SK-N-SH treated with all-trans-retinoic acid at 6 μM for 48 hours (cell line): Measurements from ENCODE around the gene FNDC3A.

ENCODE experiments used
- ATAC-seq: fragments of 200-7000 bp; cut with Tn5 transposase; 3 replicates; pipeline ENCODE4 v1.9.1; 2020; ENCODE audit warnings: mild to moderate bottlenecking, moderate library complexity
- ARNTL ChIP-seq: fragments of 450-650 bp; formaldehyde crosslinking; IDR thresholded peaks from 2 replicates; pipeline ENCODE4 v1.5.0; 2020; ENCODE audit warnings: low read depth, mild to moderate bottlenecking, moderate library complexity, borderline replicate concordance
- BACH2 ChIP-seq: fragments of 250-450 bp; sonication (Bioruptor Pico); IDR thresholded peaks from 2 replicates; pipeline ENCODE4 v1.9.0; 2021; ENCODE audit warnings: mild to moderate bottlenecking, borderline replicate concordance
- CREB5 ChIP-seq: fragments of 250-450 bp; sonication (Bioruptor Pico); IDR thresholded peaks from 2 replicates; pipeline ENCODE4 v1.5.1; 2020; ENCODE audit warnings: low read depth, mild to moderate bottlenecking, moderate library complexity
- CSDC2 ChIP-seq: fragments of 250-450 bp; sonication (Bioruptor Pico); IDR thresholded peaks from 2 replicates; pipeline ENCODE4 v1.5.0; 2020; ENCODE audit warnings: mild to moderate bottlenecking, moderate library complexity
- ESRRG ChIP-seq: fragments of 250-450 bp; sonication (Bioruptor Pico); IDR thresholded peaks from 2 replicates; pipeline ENCODE4 v1.6.1; 2021; ENCODE audit warnings: mild to moderate bottlenecking
- GLIS3 ChIP-seq: fragments of 250-450 bp; sonication (Bioruptor Pico); IDR thresholded peaks from 2 replicates; pipeline ENCODE4 v1.5.0; 2020; ENCODE audit warnings: mild to moderate bottlenecking, moderate library complexity
- ISL1 ChIP-seq: fragments of 250-450 bp; sonication (Bioruptor Pico); IDR thresholded peaks from 2 replicates; pipeline ENCODE4 v2.1.2; 2022; ENCODE audit warnings: mild to moderate bottlenecking, moderate library complexity
- OSR1 ChIP-seq: fragments of 250-450 bp; sonication (Bioruptor Pico); IDR thresholded peaks from 2 replicates; pipeline ENCODE4 v1.8.0; 2022; ENCODE audit warnings: moderate library complexity, mild to moderate bottlenecking, inconsistent platforms
- PATZ1 ChIP-seq: fragments of 250-450 bp; sonication (Bioruptor Pico); IDR thresholded peaks from 2 replicates; pipeline ENCODE4 v1.8.0; 2020; ENCODE audit warnings: mild to moderate bottlenecking, moderate library complexity, borderline replicate concordance
- PPARA ChIP-seq: fragments of 250-450 bp; sonication (Bioruptor Pico); IDR thresholded peaks from 2 replicates; pipeline ENCODE4 v1.5.0; 2020; ENCODE audit warnings: mild to moderate bottlenecking, borderline replicate concordance
- RARB ChIP-seq: fragments of 250-450 bp; sonication (Bioruptor Pico); IDR thresholded peaks from 2 replicates; pipeline ENCODE4 v1.8.0; 2021; ENCODE audit warnings: mild to moderate bottlenecking, moderate library complexity
- TCF4 ChIP-seq: fragments of 250-450 bp; sonication (Bioruptor Pico); IDR thresholded peaks from 2 replicates; pipeline ENCODE4 v1.8.0; 2021; ENCODE audit warnings: mild to moderate bottlenecking, moderate library complexity, borderline replicate concordance
- TOX ChIP-seq: fragments of 250-450 bp; sonication (Bioruptor Pico); IDR thresholded peaks from 2 replicates; pipeline ENCODE4 v1.8.0; 2021; ENCODE audit warnings: mild to moderate bottlenecking, moderate library complexity, borderline replicate concordance
- ZFP30 ChIP-seq: fragments of 450-650 bp; formaldehyde crosslinking; IDR thresholded peaks from 2 replicates; pipeline ENCODE4 v1.5.0; 2022; ENCODE audit warnings: mild to moderate bottlenecking, moderate library complexity
- ZNF565 ChIP-seq: fragments of 450-650 bp; formaldehyde crosslinking; conservative IDR thresholded peaks from 2 replicates; pipeline ENCODE4 v1.5.0; 2020; ENCODE audit warnings: low read depth, mild to moderate bottlenecking, moderate library complexity
- ZNF70 ChIP-seq: fragments of 450-650 bp; formaldehyde crosslinking; IDR thresholded peaks from 2 replicates; pipeline ENCODE4 v1.5.0; 2020; ENCODE audit warnings: mild to moderate bottlenecking, moderate library complexity
- ZNF8 ChIP-seq: fragments of 450-650 bp; formaldehyde crosslinking; IDR thresholded peaks from 2 replicates; pipeline ENCODE4 v1.5.0; 2020; ENCODE audit warnings: mild to moderate bottlenecking, moderate library complexity
- TF ChIP-seq, protein P1 (sequence below): fragments of 250-450 bp; sonication (Bioruptor Pico); IDR thresholded peaks from 2 replicates; pipeline ENCODE4 v1.8.0; 2021; ENCODE audit warnings: low read depth, mild to moderate bottlenecking, moderate library complexity, borderline replicate concordance
- TF ChIP-seq, protein P2 (sequence below): fragments of 250-450 bp; sonication (Bioruptor Pico); IDR thresholded peaks from 2 replicates; pipeline ENCODE4 v1.5.0; 2020; ENCODE audit warnings: mild to moderate bottlenecking, moderate library complexity
- TF ChIP-seq, protein P3 (sequence below): fragments of 250-450 bp; sonication (Bioruptor Pico); IDR thresholded peaks from 2 replicates; pipeline ENCODE4 v1.5.1; 2021; ENCODE audit warnings: mild to moderate bottlenecking, moderate library complexity

Gene FNDC3A

DNA sequence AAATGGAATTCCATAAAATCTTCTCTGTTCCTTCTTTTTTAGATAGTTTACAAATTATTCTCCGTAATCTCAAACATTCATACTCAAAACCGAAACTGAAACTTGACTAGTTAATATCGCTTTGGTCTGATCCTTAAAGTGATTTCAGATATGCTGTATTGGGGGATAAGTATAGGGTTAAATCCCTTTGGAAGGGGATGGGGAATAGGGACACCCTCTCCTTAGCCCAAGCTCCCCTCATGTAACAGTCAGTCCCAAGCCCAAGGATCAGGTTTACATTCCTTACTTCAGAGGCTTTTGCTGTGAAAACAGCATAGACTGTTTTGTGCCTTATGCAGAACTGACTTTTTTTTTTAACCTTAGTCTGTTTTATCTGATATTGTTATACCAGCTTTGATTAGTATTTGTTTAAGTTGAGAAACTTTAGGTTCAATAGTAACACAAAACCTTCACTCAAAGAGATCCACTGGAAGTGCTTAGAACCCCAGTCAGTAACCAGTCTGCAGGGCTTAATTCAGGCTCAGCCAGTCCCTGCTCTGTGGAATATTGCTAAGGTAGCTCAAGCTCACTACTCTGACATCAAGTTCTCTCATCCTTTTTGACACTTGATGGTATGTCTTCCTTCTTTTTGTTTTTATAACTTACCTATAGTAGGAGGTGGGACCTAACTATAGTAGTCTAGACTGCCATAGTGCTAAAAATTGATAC, 282.5 kb downstream of the FNDC3A start:
- ATAC-seq, result no peak
- TF ChIP-seq, protein P1, sequence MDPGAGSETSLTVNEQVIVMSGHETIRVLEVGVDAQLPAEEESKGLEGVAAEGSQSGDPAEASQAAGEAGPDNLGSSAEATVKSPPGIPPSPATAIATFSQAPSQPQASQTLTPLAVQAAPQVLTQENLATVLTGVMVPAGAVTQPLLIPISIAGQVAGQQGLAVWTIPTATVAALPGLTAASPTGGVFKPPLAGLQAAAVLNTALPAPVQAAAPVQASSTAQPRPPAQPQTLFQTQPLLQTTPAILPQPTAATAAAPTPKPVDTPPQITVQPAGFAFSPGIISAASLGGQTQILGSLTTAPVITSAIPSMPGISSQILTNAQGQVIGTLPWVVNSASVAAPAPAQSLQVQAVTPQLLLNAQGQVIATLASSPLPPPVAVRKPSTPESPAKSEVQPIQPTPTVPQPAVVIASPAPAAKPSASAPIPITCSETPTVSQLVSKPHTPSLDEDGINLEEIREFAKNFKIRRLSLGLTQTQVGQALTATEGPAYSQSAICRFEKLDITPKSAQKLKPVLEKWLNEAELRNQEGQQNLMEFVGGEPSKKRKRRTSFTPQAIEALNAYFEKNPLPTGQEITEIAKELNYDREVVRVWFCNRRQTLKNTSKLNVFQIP (CRISPR knock-in tag), result no peak
- TF ChIP-seq TOX (no peak), OSR1 (CRISPR knock-in tag) (no peak), ZNF565 (no peak), ARNTL (no peak), ZNF8 (CRISPR knock-in tag) (no peak), ESRRG (CRISPR knock-in tag) (no peak), ZNF70 (CRISPR knock-in tag) (no peak), GLIS3 (no peak), CREB5 (no peak), BACH2 (CRISPR knock-in tag) (no peak), ZFP30 (no peak), PPARA (no peak), ISL1 (CRISPR knock-in tag) (no peak), PATZ1 (CRISPR knock-in tag) (no peak), CSDC2 (CRISPR knock-in tag) (no peak), TCF4 (CRISPR knock-in tag) (no peak), RARB (no peak)
- TF ChIP-seq, protein P2, sequence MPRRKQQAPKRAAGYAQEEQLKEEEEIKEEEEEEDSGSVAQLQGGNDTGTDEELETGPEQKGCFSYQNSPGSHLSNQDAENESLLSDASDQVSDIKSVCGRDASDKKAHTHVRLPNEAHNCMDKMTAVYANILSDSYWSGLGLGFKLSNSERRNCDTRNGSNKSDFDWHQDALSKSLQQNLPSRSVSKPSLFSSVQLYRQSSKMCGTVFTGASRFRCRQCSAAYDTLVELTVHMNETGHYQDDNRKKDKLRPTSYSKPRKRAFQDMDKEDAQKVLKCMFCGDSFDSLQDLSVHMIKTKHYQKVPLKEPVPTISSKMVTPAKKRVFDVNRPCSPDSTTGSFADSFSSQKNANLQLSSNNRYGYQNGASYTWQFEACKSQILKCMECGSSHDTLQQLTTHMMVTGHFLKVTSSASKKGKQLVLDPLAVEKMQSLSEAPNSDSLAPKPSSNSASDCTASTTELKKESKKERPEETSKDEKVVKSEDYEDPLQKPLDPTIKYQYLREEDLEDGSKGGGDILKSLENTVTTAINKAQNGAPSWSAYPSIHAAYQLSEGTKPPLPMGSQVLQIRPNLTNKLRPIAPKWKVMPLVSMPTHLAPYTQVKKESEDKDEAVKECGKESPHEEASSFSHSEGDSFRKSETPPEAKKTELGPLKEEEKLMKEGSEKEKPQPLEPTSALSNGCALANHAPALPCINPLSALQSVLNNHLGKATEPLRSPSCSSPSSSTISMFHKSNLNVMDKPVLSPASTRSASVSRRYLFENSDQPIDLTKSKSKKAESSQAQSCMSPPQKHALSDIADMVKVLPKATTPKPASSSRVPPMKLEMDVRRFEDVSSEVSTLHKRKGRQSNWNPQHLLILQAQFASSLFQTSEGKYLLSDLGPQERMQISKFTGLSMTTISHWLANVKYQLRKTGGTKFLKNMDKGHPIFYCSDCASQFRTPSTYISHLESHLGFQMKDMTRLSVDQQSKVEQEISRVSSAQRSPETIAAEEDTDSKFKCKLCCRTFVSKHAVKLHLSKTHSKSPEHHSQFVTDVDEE (CRISPR knock-in tag), result no peak
- TF ChIP-seq, protein P3, sequence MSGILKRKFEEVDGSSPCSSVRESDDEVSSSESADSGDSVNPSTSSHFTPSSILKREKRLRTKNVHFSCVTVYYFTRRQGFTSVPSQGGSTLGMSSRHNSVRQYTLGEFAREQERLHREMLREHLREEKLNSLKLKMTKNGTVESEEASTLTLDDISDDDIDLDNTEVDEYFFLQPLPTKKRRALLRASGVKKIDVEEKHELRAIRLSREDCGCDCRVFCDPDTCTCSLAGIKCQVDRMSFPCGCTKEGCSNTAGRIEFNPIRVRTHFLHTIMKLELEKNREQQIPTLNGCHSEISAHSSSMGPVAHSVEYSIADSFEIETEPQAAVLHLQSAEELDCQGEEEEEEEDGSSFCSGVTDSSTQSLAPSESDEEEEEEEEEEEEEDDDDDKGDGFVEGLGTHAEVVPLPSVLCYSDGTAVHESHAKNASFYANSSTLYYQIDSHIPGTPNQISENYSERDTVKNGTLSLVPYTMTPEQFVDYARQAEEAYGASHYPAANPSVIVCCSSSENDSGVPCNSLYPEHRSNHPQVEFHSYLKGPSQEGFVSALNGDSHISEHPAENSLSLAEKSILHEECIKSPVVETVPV (CRISPR knock-in tag), result no peak
